DOHH2 (cell line): ENCODE results near the gene DNAL1.
A peak's percentile ranks its signal among the peaks of the same experiment; 100 is the strongest.

Experiments
- H3F3A ChIP-seq: fragments of 200-600 bp; sonication (generic), shearing (Covaris generic); 2 replicates; pipeline ENCODE4 v1.6.0; 2016; ENCODE audit warnings: antibody characterized with exemption, mild to moderate bottlenecking; ENCODE audit not compliant: control insufficient read depth, insufficient read depth
- H3K27ac ChIP-seq: fragments of 200-600 bp; sonication (generic); 2 replicates; pipeline ENCODE4 v1.5.1; 2014; ENCODE audit warnings: low read depth, mild to moderate bottlenecking, low read length, moderate library complexity
- H3K27me3 ChIP-seq: fragments of 200-600 bp; sonication (generic); 2 replicates; pipeline ENCODE4 v1.6.1; 2014; ENCODE audit warnings: mild to moderate bottlenecking, low read length, mixed read lengths; ENCODE audit not compliant: control insufficient read depth
- H3K36me3 ChIP-seq: fragments of 200-600 bp; sonication (generic); 2 replicates; pipeline ENCODE4 v1.6.1; 2014; ENCODE audit warnings: mild to moderate bottlenecking, low read length, moderate library complexity, mixed read lengths; ENCODE audit not compliant: control insufficient read depth
- H3K4me1 ChIP-seq: fragments of 200-600 bp; sonication (generic); 2 replicates; pipeline ENCODE4 v1.6.1; 2014; ENCODE audit warnings: mild to moderate bottlenecking, low read length, mixed read lengths; ENCODE audit not compliant: control insufficient read depth
- H3K4me2 ChIP-seq: fragments of 200-600 bp; sonication (generic); 2 replicates; pipeline ENCODE4 v1.6.0; 2014; ENCODE audit warnings: mild to moderate bottlenecking, low read length, moderate library complexity
- H3K4me3 ChIP-seq: fragments of 200-600 bp; sonication (generic); 2 replicates; pipeline ENCODE4 v1.5.1; 2014; ENCODE audit warnings: mild to moderate bottlenecking, low read length, mixed read lengths
- H3K79me2 ChIP-seq: fragments of 200-600 bp; sonication (generic); 2 replicates; pipeline ENCODE4 v1.6.1; 2014; ENCODE audit warnings: mild to moderate bottlenecking, low read length, mixed read lengths; ENCODE audit not compliant: control insufficient read depth
- H3K9me2 ChIP-seq: fragments of 200-600 bp; sonication (generic); replicated peaks from 2 replicates; pipeline ENCODE4 v1.6.1; 2014; ENCODE audit warnings: mild to moderate bottlenecking, low read length, mixed read lengths; ENCODE audit not compliant: control insufficient read depth
- H3K9me3 ChIP-seq: fragments of 200-600 bp; sonication (generic); 2 replicates; pipeline ENCODE4 v1.6.1; 2014; ENCODE audit warnings: antibody characterized with exemption, low read length, mixed read lengths; ENCODE audit not compliant: control insufficient read depth, insufficient read depth
- H4K20me1 ChIP-seq: fragments of 200-600 bp; sonication (generic); 2 replicates; pipeline ENCODE4 v1.6.0; 2014; ENCODE audit warnings: low read depth, mild to moderate bottlenecking, antibody characterized with exemption, low read length, moderate library complexity; ENCODE audit not compliant: control insufficient read depth, insufficient read depth
- EZH2phosphoT487 ChIP-seq: fragments of 200-600 bp; sonication (generic); IDR thresholded peaks from 2 replicates; pipeline ENCODE4 v1.6.1; 2017; ENCODE audit warnings: borderline replicate concordance, mild to moderate bottlenecking, antibody characterized with exemption, low read length, moderate library complexity, mixed read lengths
- TF ChIP-seq, protein P1 (sequence below): fragments of 200-600 bp; sonication (generic); IDR thresholded peaks from one replicate; pipeline ENCODE4 v1.5.1; 2014; ENCODE audit warnings: antibody characterized with exemption, mild to moderate bottlenecking, low read depth, low read length; ENCODE audit not compliant: poor library complexity, severe bottlenecking

The DNAL1 gene

GRCh38 chr14:73739174-73739898 is 94.5 kb downstream of the DNAL1 start:
- Histone ChIP-seq H3K27me3 (no peaks in the 10 kb centered on the region), H4K20me1 (peaks cover 33% of the 10 kb centered on the region), H3K9me2 (no peaks in the 10 kb centered on the region), H3K4me1 (peaks cover 36% of the 10 kb centered on the region), H3K36me3 (peaks cover 79% of the 10 kb centered on the region), H3F3A (peaks cover 30% of the 10 kb centered on the region), H3K9me3 (no peaks in the 10 kb centered on the region), H3K4me2 (no peak overlapping the region), H3K4me3 (no peak overlapping the region), H3K27ac (no peak overlapping the region), H3K79me2 (peaks cover 89% of the 10 kb centered on the region)
- TF ChIP-seq, protein P1, sequence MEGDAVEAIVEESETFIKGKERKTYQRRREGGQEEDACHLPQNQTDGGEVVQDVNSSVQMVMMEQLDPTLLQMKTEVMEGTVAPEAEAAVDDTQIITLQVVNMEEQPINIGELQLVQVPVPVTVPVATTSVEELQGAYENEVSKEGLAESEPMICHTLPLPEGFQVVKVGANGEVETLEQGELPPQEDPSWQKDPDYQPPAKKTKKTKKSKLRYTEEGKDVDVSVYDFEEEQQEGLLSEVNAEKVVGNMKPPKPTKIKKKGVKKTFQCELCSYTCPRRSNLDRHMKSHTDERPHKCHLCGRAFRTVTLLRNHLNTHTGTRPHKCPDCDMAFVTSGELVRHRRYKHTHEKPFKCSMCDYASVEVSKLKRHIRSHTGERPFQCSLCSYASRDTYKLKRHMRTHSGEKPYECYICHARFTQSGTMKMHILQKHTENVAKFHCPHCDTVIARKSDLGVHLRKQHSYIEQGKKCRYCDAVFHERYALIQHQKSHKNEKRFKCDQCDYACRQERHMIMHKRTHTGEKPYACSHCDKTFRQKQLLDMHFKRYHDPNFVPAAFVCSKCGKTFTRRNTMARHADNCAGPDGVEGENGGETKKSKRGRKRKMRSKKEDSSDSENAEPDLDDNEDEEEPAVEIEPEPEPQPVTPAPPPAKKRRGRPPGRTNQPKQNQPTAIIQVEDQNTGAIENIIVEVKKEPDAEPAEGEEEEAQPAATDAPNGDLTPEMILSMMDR, result no peak
- TF ChIP-seq EZH2phosphoT487, result no peak

DNA sequence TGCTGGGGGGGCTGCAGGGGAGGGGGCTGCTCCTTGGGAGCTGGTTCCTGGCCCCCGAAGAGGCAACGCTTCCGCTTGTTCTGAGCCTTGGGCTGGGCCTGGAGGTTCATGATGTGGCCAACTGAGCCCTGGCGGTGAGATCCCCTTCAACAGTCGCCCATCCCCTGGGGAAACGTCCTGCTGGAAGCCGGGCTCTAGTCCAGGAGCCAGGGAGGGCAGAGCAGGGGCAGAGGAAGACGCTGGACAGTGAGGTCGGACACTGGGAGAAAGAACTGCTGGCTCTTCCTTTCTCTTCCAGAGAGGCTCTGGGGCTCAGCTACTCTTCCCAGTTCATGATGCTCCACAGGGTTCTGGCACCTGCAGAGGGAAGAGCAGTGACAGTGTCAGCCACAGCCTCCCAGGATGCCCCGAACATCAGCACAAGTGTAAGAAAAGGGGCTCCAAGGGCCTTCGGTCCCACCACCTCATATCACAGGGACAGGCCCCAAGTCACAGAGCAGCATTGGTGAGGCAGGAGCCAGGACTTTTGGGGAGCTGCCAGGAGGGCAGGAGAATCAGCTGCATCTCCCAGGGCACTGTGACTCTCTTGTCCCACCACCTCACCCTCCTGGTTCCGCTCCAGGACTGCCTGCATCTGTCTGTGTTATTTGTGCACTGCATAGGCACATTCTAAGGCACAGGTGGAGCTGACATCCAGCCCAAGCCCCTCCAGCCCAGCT is 95.3 kb downstream of the DNAL1 start:
- Histone ChIP-seq H3K27ac (peak overlapping the region; percentile 8; the same call in 1 of the 2 replicates), H3K79me2 (peaks cover 89% of the 10 kb centered on the region), H3K27me3 (no peaks in the 10 kb centered on the region), H3F3A (peaks cover 33% of the 10 kb centered on the region), H3K9me2 (no peaks in the 10 kb centered on the region), H3K9me3 (no peaks in the 10 kb centered on the region), H3K4me2 (no peak overlapping the region), H3K4me3 (no peak overlapping the region), H3K36me3 (peaks cover 78% of the 10 kb centered on the region), H3K4me1 (peaks cover 44% of the 10 kb centered on the region), H4K20me1 (peaks cover 38% of the 10 kb centered on the region)
- TF ChIP-seq EZH2phosphoT487, result no peak
- TF ChIP-seq, protein P1, result no peak

- Histone ChIP-seq H3F3A (peaks cover 34% of the 10 kb centered on the region), H3K9me2 (no peaks in the 10 kb centered on the region), H3K36me3 (peaks cover 77% of the 10 kb centered on the region), H3K9me3 (no peaks in the 10 kb centered on the region), H3K27me3 (no peaks in the 10 kb centered on the region), H3K4me3 (peak overlapping the region; percentile 74), H4K20me1 (peaks cover 43% of the 10 kb centered on the region), H3K4me1 (peaks cover 51% of the 10 kb centered on the region), H3K27ac (peak overlapping the region; percentile 91), H3K4me2 (peak overlapping the region; percentile 93), H3K79me2 (peaks cover 92% of the 10 kb centered on the region)
- TF ChIP-seq EZH2phosphoT487, result no peak
- TF ChIP-seq, protein P1, result no peak
Measured at GRCh38 chr14:73740618-73741326, 96.0 kb downstream of the DNAL1 start.
